GM18526 (cell line): ENCODE results near the gene VAV1.

ENCODE experiments used
- POLR2A ChIP-seq: IDR thresholded peaks from 3 replicates; pipeline ENCODE4 v1.6.1; 2011; ENCODE audit not compliant: insufficient read length; ENCODE audit errors: extremely low read depth

VAV1 gene

DNA sequence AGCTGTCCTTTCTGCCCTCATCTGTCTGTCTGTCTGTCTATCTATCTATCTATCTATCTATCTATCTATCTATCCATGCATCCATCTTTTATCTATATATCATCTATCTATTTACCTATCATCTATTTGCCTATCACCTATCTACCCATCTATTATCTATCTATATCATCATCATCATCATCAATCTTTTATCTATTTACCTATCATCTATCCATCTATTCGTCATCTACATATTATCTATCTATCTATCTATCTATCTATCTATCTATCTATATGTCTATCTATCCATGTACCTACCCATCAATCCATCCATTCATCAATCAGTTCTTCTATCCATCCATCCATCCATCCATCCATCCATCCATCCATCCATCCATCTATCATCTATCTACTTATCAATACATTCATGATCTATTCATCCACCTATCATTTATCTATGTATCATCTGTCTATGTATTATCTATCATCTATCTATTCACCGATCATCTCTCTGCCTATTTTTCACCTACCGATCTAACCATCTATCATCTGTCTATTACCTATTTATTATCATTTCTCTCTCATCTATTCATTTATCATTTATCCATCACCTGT, 65.7 kb downstream of the VAV1 start:
- TF ChIP-seq POLR2A: no peak

GRCh38 chr19:6842871-6843607, 70.5 kb downstream of the VAV1 start:
- no peak for TF ChIP-seq POLR2A

- TF ChIP-seq POLR2A: no peak
Measured at GRCh38 chr19:6847828-6848200, 75.3 kb downstream of the VAV1 start.

GRCh38 chr19:6848986-6849385, 76.5 kb downstream of the VAV1 start:
- no peak for TF ChIP-seq POLR2A

DNA sequence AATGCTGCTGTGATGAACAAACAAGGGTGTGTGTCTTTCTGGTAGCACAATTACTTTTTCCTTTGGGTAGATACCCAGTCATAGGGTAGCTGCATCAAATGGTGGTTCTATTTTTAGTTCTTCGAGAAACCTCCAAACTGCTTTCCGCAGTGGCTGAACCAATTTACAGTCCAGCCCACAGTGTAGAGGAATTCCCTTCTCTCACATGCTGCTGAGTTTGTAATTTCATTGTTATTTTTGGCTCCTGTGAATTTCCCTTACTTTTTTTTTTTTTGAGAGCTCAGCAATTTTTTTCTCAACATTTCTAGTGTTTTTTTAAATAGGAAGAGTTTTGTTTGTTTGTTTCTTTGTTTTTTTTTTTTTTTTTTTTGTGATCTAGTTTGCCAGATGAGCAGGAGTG, 77.4 kb downstream of the VAV1 start:
- no peak for TF ChIP-seq POLR2A

DNA sequence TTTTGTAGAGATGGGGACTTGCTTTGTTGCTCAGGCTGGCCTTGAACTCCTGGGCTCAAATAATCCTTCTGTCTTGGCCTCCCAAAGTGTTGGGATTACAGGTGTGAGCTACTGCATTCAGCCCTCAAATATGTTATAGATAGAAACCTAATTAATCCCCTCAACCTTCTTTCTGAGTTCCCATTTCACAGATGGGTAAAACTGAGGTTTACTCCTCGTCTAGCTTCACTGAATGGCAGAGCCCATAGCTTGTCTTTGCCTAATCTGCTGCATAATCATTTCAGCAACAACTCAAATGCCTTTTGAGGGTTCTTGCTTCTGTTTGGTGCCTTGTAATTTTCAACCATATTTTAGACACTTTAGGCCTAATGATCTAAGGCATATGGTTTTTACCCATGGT, 78.9 kb downstream of the VAV1 start:
- no peak for TF ChIP-seq POLR2A

DNA sequence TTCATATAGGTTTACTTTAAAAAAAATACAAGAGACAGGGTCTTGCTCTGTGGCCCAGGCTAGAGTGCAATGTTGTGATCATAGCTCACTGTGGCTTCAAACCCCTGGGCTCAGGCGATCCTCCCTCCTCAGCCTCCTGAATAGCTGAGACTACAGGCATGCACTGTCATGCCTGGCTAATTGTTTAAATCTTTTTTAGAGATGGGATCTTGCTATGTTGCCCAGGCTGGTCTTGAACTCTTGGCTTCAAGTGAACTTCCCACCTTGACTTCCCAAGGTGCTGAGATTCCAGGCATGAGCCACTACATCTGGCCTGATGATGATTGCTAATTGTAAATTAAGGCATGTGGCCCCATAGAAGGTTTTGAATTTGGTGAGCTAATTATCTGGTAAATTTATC, 79.5 kb downstream of the VAV1 start:
- TF ChIP-seq POLR2A: no peak

DNA sequence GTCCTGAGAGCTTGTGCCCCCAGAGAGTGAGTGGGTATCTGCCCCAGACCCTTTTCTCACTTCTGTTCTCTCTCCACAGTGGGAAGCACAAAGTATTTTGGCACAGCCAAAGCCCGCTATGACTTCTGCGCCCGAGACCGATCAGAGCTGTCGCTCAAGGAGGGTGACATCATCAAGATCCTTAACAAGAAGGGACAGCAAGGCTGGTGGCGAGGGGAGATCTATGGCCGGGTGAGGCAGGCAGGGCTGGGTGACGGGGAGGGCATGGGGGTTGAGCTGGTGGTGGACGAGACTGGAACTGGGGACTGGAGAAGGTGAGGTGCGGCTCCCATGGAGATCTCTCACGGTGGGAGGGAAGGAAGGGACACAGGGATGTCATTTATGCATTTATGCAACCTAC, 81.4 kb downstream of the VAV1 start:
- no peak for TF ChIP-seq POLR2A

DNA sequence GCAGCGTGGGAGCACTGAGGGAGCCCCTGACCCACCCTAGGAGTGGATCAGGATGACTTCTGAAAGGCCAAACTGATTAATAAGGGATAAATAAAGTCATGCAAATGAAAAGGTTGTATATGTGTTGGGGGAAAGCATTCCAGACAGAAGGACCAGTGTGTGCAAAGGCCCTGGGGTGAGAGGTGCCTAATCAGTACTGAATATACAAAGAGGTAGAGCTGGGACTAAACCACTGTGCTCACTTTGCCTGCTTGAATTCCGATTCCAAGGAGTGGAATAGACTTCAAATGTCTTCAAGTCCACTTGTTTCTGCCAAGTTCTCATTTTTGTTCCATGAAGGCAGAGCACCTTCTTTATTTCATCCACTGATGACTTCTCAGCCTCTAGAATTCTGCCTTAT, 82.2 kb downstream of the VAV1 start:
- TF ChIP-seq POLR2A: no peak

GRCh38 chr19:6856749-6857372, 84.4 kb downstream of the VAV1 start:
- no peak for TF ChIP-seq POLR2A

GRCh38 chr19:6861683-6862286, 89.3 kb downstream of the VAV1 start:
- no peak for TF ChIP-seq POLR2A

- TF ChIP-seq POLR2A: peak; percentile 31
Measured at GRCh38 chr19:6862673-6863078, 90.2 kb downstream of the VAV1 start.

DNA sequence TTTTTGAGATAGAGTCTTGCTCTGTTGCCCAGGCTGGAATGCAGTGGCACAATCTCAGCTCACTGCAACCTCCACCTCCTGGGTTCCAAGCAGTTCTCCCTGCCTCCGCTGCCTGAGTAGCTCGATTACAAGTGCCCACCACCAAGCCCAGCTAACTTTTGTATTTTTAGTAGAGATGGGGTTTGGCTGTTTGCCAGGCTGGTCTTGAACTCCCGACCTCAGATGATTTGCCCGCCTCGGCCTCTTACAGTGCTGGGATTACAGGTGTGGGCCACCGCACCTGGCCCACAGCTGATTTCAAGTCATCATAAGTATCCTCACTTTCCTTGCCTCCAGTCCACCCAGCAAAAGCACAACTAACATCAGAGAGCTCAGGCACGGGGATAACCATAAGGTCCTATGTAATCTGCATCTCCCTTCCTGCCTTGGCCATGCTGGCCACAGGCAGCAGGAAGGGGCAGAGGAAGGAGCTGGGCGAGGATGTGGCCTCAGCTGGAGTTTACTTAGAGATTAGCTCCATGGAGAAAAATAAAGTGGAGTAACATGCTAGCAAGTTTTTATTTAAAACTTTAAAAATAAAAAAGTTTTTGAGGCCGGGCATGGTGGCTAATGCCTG, 91.9 kb downstream of the VAV1 start:
- TF ChIP-seq POLR2A: no peak

DNA sequence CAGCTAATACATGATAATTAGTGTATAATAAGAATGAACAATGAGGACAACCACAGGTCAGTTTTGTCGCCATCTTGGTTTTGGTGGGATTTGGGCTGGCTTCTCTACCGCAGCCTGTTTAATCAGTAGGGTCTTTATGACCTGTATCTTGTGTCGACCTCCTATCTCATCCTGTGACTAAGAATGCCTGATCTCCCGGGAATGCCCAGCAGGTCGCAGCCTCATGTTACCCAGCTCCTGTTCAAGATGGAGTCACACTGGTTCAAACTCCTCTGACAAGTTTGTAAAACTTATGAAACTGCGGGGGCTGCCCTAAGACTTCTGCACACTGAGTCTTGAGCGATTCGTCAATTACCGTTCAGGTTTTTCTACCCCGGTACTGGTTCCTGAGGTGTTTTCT, 93.3 kb downstream of the VAV1 start:
- no peak for TF ChIP-seq POLR2A

- no peak for TF ChIP-seq POLR2A
Measured at GRCh38 chr19:6866741-6867151, 94.2 kb downstream of the VAV1 start.

DNA sequence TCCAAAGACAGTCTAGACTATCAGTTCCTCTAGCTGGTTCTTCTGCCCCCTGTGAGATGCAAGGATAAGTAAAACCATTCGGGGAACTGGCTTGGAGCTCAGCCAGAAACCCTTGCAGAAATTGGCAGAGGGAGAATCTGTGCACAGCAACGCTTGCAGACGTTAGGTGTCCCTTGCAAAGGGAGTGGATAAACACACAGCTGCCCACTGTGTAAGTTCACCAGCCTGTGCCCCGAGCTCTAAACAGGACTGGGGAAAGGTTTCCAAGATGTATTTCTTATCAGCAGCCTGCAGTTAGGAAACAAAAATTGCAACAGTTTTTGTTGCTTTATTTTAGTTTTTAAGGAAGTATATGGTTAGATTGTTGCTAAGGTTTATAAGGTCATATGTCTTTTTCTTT, 95.8 kb downstream of the VAV1 start:
- no peak for TF ChIP-seq POLR2A
